GM12878 (cell line): ENCODE measurements around the gene PLXND1. TPM values are rescaled to one million over a fixed set of nuclear protein-coding genes. Genes with fewer than 3 reads are reported as not detected.

ENCODE experiments used
- ATAC-seq: fragments of 200-7000 bp; cut with Tn5 transposase; 3 replicates; pipeline ENCODE4 v1.9.1; 2020; ENCODE audit warnings: mild to moderate bottlenecking, moderate library complexity
- BruUV-seq: library from RNA; stranded (reverse); fragments of 400-500 nt; replicated peaks from 2 replicates; lab custom pipeline; 2021; lab: Mats Ljungman, UMichigan
- CTCF ChIA-PET: fragments of 300-600 bp; sonication (Branson Sonifier 250); formaldehyde crosslinking; extraction: SDS; loops from one replicate; lab custom pipeline; 2021; ENCODE audit warnings: inconsistent platforms; lab: Yijun Ruan, JAX
- POLR2A ChIA-PET: fragments of 350-600 bp; formaldehyde crosslinking; extraction: SDS; loops from one replicate; lab custom pipeline; 2021; ENCODE audit warnings: inconsistent platforms; lab: Charles Lee
- RAD21 ChIA-PET: fragments of 300-600 bp; sonication (Branson Sonifier 250); formaldehyde crosslinking; loops from one replicate; lab custom pipeline; 2023; ENCODE audit warnings: antibody characterized with exemption; ENCODE audit not compliant: unreplicated experiment; lab: Charles Lee
- SMC1A ChIA-PET: fragments of 300-600 bp; sonication (Branson Sonifier 250); formaldehyde crosslinking; loops from one replicate; lab custom pipeline; 2023; ENCODE audit not compliant: unreplicated experiment, uncharacterized antibody; lab: Charles Lee
- DNase-seq: peaks from one replicate; pipeline ENCODE4 v3.0.0-alpha.2; 2011; ENCODE audit warnings: low read depth, low spot score
- FAIRE-seq: peaks from 3 replicates; lab custom pipeline; 2011; peaks lifted over from hg19 to GRCh38; lab: Jason Lieb, UNC
- H2AFZ ChIP-seq: 2 replicates; pipeline ENCODE4 v1.6.0; 2011; ENCODE audit warnings: low read depth, low read length, control low read depth; ENCODE audit not compliant: control insufficient read depth
- H3K27ac ChIP-seq: 2 replicates; pipeline ENCODE4 v1.5.1; 2011; ENCODE audit warnings: control low read depth; ENCODE audit not compliant: control insufficient read depth, insufficient read depth
- H3K27me3 ChIP-seq, 2 experiments: replicated peaks in 1 of 2; 2 replicates each; pipeline versions ENCODE4 v1.6.0 to v1.6.1; 2011; ENCODE audit warnings: low read length in 1 of 2; ENCODE audit not compliant: control insufficient read depth in 2 of 2, insufficient read depth in 2 of 2
- H3K36me3 ChIP-seq, 2 experiments: 2 replicates each; pipeline ENCODE4 v1.5.1; 2011; ENCODE audit warnings: low read length in 1 of 2; ENCODE audit not compliant: control insufficient read depth in 2 of 2, insufficient read depth in 2 of 2
- H3K4me1 ChIP-seq: 2 replicates; pipeline ENCODE4 v1.6.1; 2011; ENCODE audit warnings: mild to moderate bottlenecking, low read length, moderate library complexity, mixed read lengths; ENCODE audit not compliant: control insufficient read depth, insufficient read depth
- H3K4me2 ChIP-seq: 2 replicates; pipeline ENCODE4 v1.6.0; 2011; ENCODE audit warnings: control low read depth; ENCODE audit not compliant: control insufficient read depth, insufficient read depth
- H3K4me3 ChIP-seq: fragments of 200-600 bp; sonication (generic); 2 replicates; pipeline ENCODE4 v1.5.1; 2016
- H3K79me2 ChIP-seq: 2 replicates; pipeline ENCODE4 v1.6.0; 2011; ENCODE audit warnings: low read length; ENCODE audit not compliant: control insufficient read depth, insufficient read depth
- H3K9ac ChIP-seq: 2 replicates; pipeline ENCODE4 v1.8.0; 2011; ENCODE audit warnings: low read length, control low read depth, mixed read lengths; ENCODE audit not compliant: control insufficient read depth, insufficient read depth
- H3K9me3 ChIP-seq: replicated peaks from 3 replicates; pipeline ENCODE4 v1.5.1; 2011; ENCODE audit warnings: mild to moderate bottlenecking, low read length; ENCODE audit not compliant: control insufficient read depth, insufficient read depth
- H4K20me1 ChIP-seq: 2 replicates; pipeline ENCODE4 v1.6.0; 2011; ENCODE audit not compliant: control insufficient read depth, insufficient read depth
- MXI1 ChIP-seq: fragments of 150-350 bp; IDR thresholded peaks from 2 replicates; pipeline ENCODE4 v1.6.1; 2011; ENCODE audit warnings: low read depth, mild to moderate bottlenecking, inconsistent platforms, low read length, improper control_type of control experiment
- PAX8 ChIP-seq: fragments of 450-650 bp; IDR thresholded peaks from 2 replicates; pipeline ENCODE4 v1.6.1; 2017; ENCODE audit warnings: mild to moderate bottlenecking, moderate library complexity
- PML ChIP-seq: IDR thresholded peaks from 2 replicates; pipeline ENCODE4 v1.6.1; 2012; ENCODE audit warnings: low read length, inconsistent platforms
- POLR2A ChIP-seq: IDR thresholded peaks from 2 replicates; pipeline ENCODE4 v1.6.1; 2011; ENCODE audit warnings: low read depth, mild to moderate bottlenecking, low read length
- SMAD1 ChIP-seq: fragments of 450-650 bp; IDR thresholded peaks from 2 replicates; pipeline ENCODE4 v1.6.1; 2018; ENCODE audit warnings: mild to moderate bottlenecking, low read depth; ENCODE audit not compliant: partially characterized antibody
- SMAD5 ChIP-seq: IDR thresholded peaks from 2 replicates; pipeline ENCODE4 v1.6.1; 2016; ENCODE audit warnings: antibody characterized with exemption, low read depth
- ZNF274 ChIP-seq: IDR thresholded peaks from one replicate; pipeline ENCODE4 v1.8.0; 2011; ENCODE audit not compliant: insufficient read length, insufficient read depth
- WGBS: methylation state at CpG from one replicate; pipeline ENCODE4 v1.1.6; 2016; ENCODE audit warnings: low lambda C conversion rate; ENCODE audit not compliant: insufficient replicate concordance, insufficient coverage; ENCODE audit errors: missing lambda C conversion rate; 5-methylcytosine and 5-hydroxymethylcytosine counted together
- in situ Hi-C: fragments of 300-500 bp; cut with MboI; formaldehyde crosslinking; loops from 9 replicates; pipeline ENCODE4 v1.14.3; 2018; ENCODE audit warnings: mixed read lengths
- intact Hi-C: fragments of 100-400 bp; cut with micrococcal nuclease; formaldehyde crosslinking; loops from one replicate; pipeline ENCODE4 v1.14.2; 2022; ENCODE audit not compliant: unreplicated experiment
- polyA plus RNA-seq, 11 experiments: library from polyadenylated mRNA; depleted of rRNA in 4 of 11; unstranded in 6 of 11; stranded (reverse) in 5 of 11; fragments of >200 nt; fragmentation: Nextera tagmentation in 4 of 11; fragmentation: Illumina TruSeq in 1 of 11; extraction: Ambion mirVana in 4 of 11; extraction: Trizol in 1 of 11; gene quantifications; 1 replicate in 1 of 11; 2 replicates in 10 of 11; pipeline versions ENCODE4 v1.2.1 to v1.2.3, GENCODE V29; 2011 to 2016; ENCODE audit warnings: inconsistent platforms in 2 of 11, missing spikeins in 2 of 11, low read depth in 1 of 11
- total RNA-seq, 4 experiments: library from RNA; depleted of rRNA in 3 of 4; stranded (reverse); fragments of >200 nt in 3 of 4; fragmentation: Illumina TruSeq in 1 of 4; extraction: Trizol in 1 of 4; gene quantifications; 2 replicates each; pipeline versions ENCODE4 v1.2.1 to v1.2.3, GENCODE V29; 2013 to 2021
- TF ChIP-seq, protein P1 (sequence below): fragments of 450-650 bp; IDR thresholded peaks from 2 replicates; pipeline ENCODE4 v1.6.1; 2017; ENCODE audit warnings: borderline replicate concordance

Gene PLXND1
- total and polyA plus RNA-seq, 10 of the 15 experiments (the other 5 are each of a cell fraction or from before 2014, with no cell fraction given): 0.01 to 2.3 (median 0.72) TPM; not detected in 7

DNA sequence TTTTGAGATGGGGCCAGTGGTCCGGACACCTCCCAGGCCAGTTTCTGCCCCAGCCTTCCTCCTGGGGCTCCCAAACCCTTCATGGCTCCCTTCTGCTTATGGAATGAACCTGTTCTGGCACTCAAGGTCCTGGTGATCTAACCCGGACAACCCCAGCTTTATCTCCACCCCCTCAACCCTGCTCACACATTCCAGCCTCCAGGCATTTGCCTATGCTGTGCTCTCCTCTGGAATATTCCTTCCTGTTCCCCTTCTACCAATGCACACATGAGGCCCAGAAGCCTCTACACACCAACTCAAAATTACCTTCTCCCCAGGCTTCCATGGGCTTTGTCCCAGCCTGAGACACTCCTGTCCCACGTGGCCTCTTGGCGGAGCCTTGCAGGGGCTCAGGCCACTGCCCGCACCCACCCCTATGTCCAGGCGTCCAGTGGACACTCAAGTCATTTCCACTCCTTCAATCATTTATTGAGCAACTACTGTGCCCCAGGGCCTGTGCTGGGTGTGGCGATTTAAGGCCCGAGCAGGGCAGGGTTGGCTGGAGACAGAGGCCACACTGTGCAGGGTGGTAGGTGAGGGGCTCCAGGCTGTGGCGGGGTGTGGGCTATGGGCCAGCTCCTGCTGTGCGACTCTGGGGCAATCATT, 18.8 kb downstream of the PLXND1 start (continued):
- TF ChIP-seq SMAD1: no peak

DNA sequence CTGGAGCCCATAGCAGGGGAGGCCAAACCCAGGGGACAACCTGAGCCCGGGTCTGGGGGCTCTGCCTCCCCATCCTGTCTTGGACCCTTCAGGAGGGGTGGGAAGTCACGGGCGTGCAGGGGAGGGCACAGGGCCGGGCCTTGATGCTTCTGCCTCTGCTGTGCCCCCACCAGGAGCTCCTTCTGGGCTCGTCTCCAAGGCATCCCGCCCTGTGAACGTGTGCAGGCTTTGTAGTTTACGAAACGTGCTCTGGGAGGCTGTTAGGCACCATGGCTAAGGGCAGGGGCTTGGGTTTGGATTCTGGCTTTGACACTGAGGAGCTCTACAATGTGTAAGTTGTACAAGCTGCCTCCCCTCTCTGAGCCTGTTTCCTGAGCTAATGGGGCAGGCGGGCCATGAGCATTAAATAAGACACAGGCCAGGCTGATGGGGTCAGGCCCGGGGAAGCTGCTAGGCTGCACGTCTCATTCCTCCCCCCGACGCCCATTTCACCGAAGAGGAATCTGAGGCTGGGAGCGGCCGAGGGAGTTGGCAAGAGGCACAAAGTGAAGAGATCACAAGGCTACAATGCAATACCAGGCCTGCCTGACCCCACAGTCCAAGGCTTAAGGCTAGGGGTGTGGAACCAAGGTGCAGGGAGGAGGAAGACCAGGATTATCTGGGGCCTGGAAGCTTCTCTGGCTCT, 19.6 kb downstream of the PLXND1 start:
- no peak overlapping the region for H3K9ac ChIP-seq
- ChIA-PET POLR2A (no interaction called here), RAD21 (no interaction called here), CTCF (no interaction called here), SMC1A (no interaction called here)
- no peaks in the 10 kb centered on the region for H3K79me2 ChIP-seq
- no peak overlapping the region for H3K4me3 ChIP-seq
- H3K27me3 ChIP-seq: no peaks in the 10 kb centered on the region
- in situ Hi-C loops (no loop called here), intact Hi-C loops (no loop called here)
- no peak for TF ChIP-seq SMAD5
- TF ChIP-seq MXI1: no peak
- TF ChIP-seq, protein P1, sequence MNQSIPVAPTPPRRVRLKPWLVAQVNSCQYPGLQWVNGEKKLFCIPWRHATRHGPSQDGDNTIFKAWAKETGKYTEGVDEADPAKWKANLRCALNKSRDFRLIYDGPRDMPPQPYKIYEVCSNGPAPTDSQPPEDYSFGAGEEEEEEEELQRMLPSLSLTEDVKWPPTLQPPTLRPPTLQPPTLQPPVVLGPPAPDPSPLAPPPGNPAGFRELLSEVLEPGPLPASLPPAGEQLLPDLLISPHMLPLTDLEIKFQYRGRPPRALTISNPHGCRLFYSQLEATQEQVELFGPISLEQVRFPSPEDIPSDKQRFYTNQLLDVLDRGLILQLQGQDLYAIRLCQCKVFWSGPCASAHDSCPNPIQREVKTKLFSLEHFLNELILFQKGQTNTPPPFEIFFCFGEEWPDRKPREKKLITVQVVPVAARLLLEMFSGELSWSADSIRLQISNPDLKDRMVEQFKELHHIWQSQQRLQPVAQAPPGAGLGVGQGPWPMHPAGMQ: no peak
- no peak for TF ChIP-seq PAX8
- no peak for TF ChIP-seq POLR2A
- no peak for TF ChIP-seq ZNF274
- no peak for TF ChIP-seq PML
- no peaks in the 10 kb centered on the region for H3K9me3 ChIP-seq
- 41% methylated on average over 17 of the region's 17 CpGs for WGBS
- no peak overlapping the region for H3K27ac ChIP-seq
- H3K36me3 ChIP-seq: no peaks in the 10 kb centered on the region
- ATAC-seq (no peak), FAIRE-seq (no peak), DNase-seq (no peak)
- no peaks in the 10 kb centered on the region for H3K4me1 ChIP-seq
- H4K20me1 ChIP-seq: no peaks in the 10 kb centered on the region
- H3K4me2 ChIP-seq: no peak overlapping the region
- no peak overlapping the region for H2AFZ ChIP-seq
- no TSS peak for BruUV-seq
